GM19372 (cell line): Measurements from ENCODE around the gene NAPEPLD.
"Not testable (repeated sequence)": the region's sequence is repeated elsewhere in the genome, so short reads cannot be mapped to it uniquely, and the experiment has no call there.

Source experiments
- ATAC-seq: cut with Tn5 transposase; IDR thresholded peaks from one replicate; pipeline ENCODE4 v1.9.1; 2021; ENCODE audit warnings: mild to moderate bottlenecking, low read depth, moderate library complexity; ENCODE audit not compliant: unreplicated experiment

Gene NAPEPLD

DNA sequence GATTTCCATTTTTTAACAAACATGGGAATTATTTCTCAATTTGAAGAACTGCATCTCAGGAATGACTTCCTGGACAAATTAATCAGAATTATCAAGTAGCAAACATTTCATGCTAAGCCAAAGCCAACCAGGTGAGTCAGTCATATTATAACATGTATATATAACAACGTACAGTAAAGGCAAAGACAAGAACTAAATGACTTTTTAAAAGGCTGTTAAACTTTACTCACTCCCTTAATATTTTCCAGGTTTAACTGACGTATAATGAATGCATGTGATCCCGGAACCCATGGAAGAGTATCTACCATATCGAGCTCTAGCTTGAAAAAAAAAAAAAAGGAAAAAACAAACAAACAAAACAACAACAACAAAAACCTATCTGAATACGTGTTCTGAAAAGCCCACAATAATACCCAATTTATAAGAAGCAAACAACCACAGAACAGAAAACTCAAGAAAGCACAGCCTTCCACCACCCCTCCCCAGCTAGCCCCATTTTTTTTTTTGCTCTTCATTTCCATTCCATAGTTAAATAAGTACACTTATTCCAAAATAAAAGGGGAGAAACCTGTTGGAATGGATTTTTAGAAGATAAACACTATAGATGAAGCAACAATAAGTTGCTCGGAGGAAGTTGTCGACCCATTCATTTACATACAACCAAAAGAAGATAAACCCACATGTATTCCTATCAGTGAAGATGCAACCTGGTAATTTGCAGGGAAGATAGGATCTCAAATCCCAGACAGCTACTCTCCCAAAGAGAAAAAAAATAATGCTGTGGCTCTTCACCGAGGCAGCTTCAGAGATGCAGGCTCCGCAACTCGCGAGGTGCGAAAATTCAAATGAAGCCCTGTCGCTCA is 537 bp downstream of the NAPEPLD start:
- no peak for ATAC-seq

- not testable (repeated sequence) for ATAC-seq
Measured at GRCh38 chr7:103144754-103145153, 4.1 kb downstream of the NAPEPLD start.

- ATAC-seq, result no peak
Measured at GRCh38 chr7:103143868-103144267, 5.0 kb downstream of the NAPEPLD start.

DNA sequence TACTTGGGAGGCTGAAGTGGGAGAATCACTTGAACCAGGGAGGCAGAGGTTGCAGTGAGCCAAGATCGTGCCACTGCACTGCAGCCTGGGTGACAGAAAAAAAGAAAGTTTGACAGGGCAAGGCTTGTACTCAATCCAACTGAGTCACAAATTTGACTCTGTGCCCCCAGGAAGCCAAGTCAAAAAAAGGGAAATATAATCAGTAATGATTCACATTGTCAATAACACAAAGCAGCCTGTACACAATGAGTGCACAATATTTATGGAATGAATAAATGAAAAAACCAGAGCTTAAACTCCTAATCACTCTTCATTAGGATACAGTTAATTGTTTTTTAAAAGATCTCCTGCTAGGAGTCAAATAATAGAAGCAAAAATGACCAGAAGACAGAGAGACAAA is 6.4 kb downstream of the NAPEPLD start:
- ATAC-seq, result no peak

GRCh38 chr7:103141753-103142404 is 7.0 kb downstream of the NAPEPLD start:
- no peak for ATAC-seq

DNA sequence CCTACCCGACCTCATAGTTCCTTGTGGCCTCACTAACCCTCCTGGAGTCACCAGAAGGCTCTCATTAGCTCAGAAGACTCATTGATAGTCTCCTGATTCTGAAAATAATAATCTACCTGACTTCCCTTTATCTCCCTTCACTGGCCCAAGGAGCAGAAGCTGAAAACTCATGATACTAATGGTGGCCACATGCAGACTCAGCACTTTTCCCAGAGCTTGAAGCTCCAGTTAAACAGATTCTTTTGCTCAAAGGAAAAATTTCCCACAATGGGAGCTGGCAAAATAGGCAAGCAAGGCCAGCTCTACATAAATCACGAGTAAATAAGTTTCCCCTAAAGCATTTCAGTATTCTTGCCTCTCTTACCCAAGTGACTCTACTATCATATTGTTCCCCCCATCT is 8.2 kb downstream of the NAPEPLD start:
- ATAC-seq, result no peak

DNA sequence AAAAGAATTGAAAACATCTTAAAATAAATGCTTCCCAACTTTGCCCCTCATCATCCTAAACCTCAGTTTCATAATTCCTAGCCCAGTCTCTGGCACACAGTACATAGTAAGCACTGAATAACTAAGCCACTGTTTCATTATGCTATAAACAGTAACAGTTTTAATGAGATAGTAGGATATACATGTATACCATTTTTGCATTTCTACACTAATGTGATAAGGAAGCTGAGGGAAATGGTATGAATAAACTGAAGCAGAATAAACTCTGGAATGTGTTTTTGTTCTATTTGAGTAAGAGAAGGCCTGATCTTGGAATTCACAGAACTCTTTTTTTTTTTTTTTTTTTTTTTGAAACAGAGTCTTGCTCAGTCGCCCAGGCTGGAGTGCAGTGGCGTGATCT is 8.8 kb downstream of the NAPEPLD start:
- ATAC-seq, result no peak

DNA sequence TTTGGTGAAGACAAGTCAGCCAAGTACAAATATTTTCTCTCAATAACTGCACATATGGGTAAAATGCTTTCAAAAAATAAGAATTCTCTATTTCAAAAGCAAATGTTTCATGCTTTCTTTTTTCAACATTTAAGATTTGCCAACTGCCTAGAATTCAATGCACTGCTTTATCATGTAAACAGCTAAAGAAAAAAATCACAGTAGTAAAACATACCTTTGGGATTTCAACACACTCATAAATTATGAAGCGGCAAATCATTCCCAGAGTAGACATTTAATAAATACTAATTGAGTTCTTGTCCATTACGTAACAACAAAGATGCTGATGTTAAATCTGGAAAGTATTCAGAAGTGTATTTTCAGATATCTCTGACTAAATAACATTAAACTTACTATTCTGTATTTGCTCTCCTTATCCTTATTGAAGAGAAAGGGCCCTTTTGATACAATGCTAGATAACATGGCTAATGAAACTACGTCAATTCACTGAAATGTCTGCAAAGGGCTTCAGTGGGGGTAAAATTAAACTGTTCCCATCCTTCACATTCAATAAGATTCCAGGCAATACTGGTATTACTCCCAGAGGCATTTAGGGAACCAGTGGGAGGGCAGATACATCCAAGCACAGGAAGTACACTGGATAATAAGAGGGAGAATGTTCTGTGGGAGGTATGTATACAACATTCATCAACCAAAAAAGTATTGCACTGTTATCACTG is 13.9 kb downstream of the NAPEPLD start:
- ATAC-seq, result no peak

GRCh38 chr7:103132995-103133688 is 15.8 kb downstream of the NAPEPLD start:
- ATAC-seq, result no peak

GRCh38 chr7:103130901-103131624 is 17.8 kb downstream of the NAPEPLD start:
- ATAC-seq, result no peak

DNA sequence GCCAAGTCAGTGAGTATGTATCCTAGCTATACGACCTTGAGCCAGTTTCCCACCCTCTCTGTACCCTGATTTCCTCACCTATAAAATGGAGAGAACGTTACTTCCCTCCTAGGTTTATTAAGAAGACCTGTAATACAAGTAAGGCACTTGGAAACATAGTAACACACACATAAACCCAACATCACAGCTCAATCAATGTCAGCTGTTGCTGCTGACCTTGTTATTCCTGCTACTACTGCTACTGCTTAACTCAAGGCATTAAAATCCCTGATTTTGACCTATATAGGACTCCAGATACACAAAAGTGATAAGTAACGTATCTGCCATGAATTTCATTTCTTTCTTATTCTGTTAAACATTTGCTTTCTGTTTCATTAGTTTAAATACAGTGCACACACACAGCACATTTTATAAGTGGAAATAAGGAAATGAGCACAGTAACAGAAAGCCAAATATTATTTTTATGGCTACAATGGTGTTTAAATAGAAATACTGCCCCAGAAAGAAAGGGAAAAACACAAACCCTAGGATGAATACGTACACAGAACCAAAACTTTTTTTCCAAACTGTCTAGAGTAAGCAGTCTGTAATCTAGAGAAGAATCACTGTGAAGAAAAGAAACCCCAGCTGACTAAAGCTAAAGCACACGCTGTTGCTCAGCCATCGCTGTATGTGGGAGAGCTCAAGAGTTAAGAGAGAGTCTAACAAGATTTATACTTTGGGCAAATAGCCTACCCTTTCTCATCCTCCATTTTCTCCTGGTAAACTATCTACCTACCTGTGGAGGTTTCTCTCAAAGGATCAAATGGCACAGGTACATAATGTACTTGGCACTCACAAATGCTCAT is 19.0 kb downstream of the NAPEPLD start:
- ATAC-seq, result no peak

DNA sequence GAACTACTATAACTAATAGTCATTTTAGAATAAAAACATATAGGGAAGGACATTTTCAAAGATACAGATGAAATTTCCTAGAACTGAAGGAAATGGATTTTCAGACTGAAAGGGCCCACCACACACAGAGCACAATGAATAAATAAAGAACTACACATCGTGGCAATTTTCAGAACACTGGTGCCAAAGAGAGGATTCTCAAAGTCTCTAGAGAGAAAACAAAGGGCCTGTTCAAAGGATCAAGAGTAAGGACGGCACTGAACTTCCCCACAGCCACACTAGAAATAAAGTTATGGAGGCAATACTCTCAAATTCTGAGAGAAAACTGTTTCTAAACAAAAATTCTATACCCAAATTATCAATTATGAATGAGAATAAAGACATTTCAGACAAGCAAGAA is 21.9 kb downstream of the NAPEPLD start:
- no peak for ATAC-seq

GRCh38 chr7:103124429-103124979 is 24.4 kb downstream of the NAPEPLD start:
- no peak for ATAC-seq

GRCh38 chr7:103123529-103123928 is 25.4 kb downstream of the NAPEPLD start:
- no peak for ATAC-seq

DNA sequence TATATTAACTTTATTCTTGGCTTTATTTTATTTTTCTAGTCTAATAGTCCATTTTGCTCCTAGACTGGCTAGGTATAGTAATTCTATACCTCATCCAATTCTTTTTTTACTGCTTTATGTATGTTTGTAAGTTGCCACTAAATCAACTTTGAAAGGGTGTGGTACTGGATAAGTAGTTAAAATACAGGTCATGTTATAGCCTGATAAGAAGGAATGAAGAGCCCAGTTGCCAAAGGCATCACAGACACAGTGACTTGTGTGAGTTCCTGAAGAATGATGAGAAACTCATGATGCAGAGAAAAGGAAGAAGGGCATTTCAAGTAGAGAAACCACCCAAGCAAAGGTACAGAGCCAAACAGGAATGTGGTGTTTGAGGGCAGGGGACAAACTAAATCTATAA is 27.3 kb downstream of the NAPEPLD start:
- no peak for ATAC-seq

DNA sequence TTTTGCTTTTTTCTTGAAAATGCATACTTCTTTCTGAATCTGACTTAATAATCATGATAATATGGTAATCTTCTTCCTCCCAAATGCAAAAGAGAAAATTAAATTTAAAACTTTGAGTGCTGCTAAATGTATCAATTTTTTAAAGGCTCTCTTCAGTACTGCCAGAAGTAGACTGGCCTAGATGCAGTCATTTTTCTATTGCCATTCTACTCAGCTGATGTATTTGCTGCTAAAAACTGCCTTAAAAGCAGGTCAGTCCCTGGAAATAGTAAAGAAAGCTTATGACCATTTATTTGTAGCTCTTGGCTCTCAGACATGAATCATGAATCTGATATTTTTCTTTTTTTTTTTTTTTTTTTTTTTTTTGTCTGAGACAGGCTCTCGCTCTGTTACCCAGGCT is 28.5 kb downstream of the NAPEPLD start:
- no peak for ATAC-seq

DNA sequence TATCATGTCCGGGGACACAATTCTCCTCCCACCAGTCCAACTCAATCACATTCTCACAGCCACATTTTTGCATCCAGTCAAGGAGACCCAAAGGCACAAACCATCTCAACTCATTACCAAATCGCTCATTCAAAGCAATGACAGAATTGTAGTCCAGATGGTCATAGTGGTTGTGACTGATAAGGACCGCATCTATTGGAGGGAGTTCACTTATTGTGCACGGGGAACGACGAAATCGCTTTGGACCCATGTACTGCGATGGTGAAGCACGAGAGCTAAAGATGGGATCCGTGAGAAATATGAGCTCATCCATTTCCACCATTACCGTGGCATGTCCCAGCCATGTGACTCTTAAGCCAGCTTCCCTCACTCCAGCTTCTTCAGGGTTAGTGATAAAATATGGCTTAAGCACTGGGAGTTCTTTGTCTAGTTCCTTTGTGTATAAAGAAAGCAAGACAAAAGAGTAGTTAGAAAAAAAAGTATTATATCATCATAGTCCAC is 29.1 kb downstream of the NAPEPLD start:
- no peak for ATAC-seq

GRCh38 chr7:103117465-103117864 is 31.4 kb downstream of the NAPEPLD start:
- ATAC-seq, result no peak

GRCh38 chr7:103116991-103117390 is 31.9 kb downstream of the NAPEPLD start:
- ATAC-seq, result no peak
